Testis (tissue), 2 donors: ENCODE data around the gene OSCAR.

Experiments used
- CTCF ChIP-seq, 3 experiments: fragments of 450-650 bp in 2 of 3; fragments of 200-600 bp in 1 of 3; sonication (generic) in 1 of 3; IDR thresholded peaks; one replicate each; pipeline ENCODE4 v1.5.1; 2016 to 2019; ENCODE audit warnings: antibody characterized with exemption in 3 of 3, mild to moderate bottlenecking in 2 of 3, moderate library complexity in 1 of 3
- POLR2A ChIP-seq: fragments of 450-650 bp; IDR thresholded peaks from one replicate; pipeline ENCODE4 v1.6.1; 2017; ENCODE audit warnings: antibody characterized with exemption, mild to moderate bottlenecking, moderate library complexity

GRCh38 chr19:54105796-54106195 is 5.2 kb upstream of the OSCAR start:
- TF ChIP-seq CTCF (IDR thresholded peaks at IDR 0.05) = no peak
- no peak for TF ChIP-seq POLR2A
